ENCODE measurements around the gene HOMER2. TPM values are rescaled to one million over a fixed set of nuclear protein-coding genes. Genes with fewer than 3 reads are reported as not detected.

HOMER2 gene
- polyA plus RNA-seq, 1 donor, result 33.7 TPM

GRCh38 chr15:82799183-82799841, 153.2 kb downstream of the HOMER2 start:
- no peak for DNase-seq

Other genes with a start within 250 kb of the HOMER2 start
- gene AP3B2, start 242.8 kb downstream of the HOMER2 start, polyA plus RNA-seq (ENCODE audit: insufficient read length), result 4.8 TPM
- gene FSD2, start 146.7 kb downstream of the HOMER2 start, polyA plus RNA-seq (ENCODE audit: insufficient read length), result 0.12 TPM
- gene WHAMM, start 143.1 kb downstream of the HOMER2 start, polyA plus RNA-seq (ENCODE audit: insufficient read length), result 16.1 TPM
- gene RAMAC, start 33.5 kb upstream of the HOMER2 start, polyA plus RNA-seq (ENCODE audit: insufficient read length), result 44.1 TPM
- gene C15orf40, start 58.9 kb upstream of the HOMER2 start, polyA plus RNA-seq (ENCODE audit: insufficient read length), result 29.8 TPM
- 71.0 TPM for gene BTBD1, start 114.5 kb upstream of the HOMER2 start, polyA plus RNA-seq (ENCODE audit: insufficient read length)
- gene TM6SF1, start 154.9 kb upstream of the HOMER2 start, polyA plus RNA-seq (ENCODE audit: insufficient read length), result 3.2 TPM